HG02588 (cell line): Measurements from ENCODE around the gene AHI1.

ENCODE experiments used
- ATAC-seq: cut with Tn5 transposase; IDR thresholded peaks from one replicate; pipeline ENCODE4 v1.9.1; 2021; ENCODE audit warnings: mild to moderate bottlenecking, moderate library complexity; ENCODE audit not compliant: unreplicated experiment

Gene AHI1

GRCh38 chr6:135497412-135498184 lies at the start of gene AHI1:
Gene AHI1 (minus strand): TSS chr6:135497740. CDS start chr6:135492237, 5,503 bp downstream.
- peak; percentile 95 for ATAC-seq

- no peak for ATAC-seq
These were observed 49.3 kb upstream of the AHI1 start for GRCh38 chr6:135546680-135547418.

GRCh38 chr6:135546206-135546605 lies 48.7 kb upstream of the AHI1 start:
- no peak for ATAC-seq

GRCh38 chr6:135540207-135540840 lies 42.8 kb upstream of the AHI1 start:
- no peak for ATAC-seq

- ATAC-seq, result no peak
These were observed 40.3 kb upstream of the AHI1 start for GRCh38 chr6:135537741-135538301.

GRCh38 chr6:135535989-135536414 lies 38.5 kb upstream of the AHI1 start:
- ATAC-seq, result no peak

GRCh38 chr6:135534773-135535380 lies 37.3 kb upstream of the AHI1 start:
- no peak for ATAC-seq

- ATAC-seq, result no peak
These were observed 35.0 kb upstream of the AHI1 start for GRCh38 chr6:135532559-135532958.

GRCh38 chr6:135531954-135532490 lies 34.5 kb upstream of the AHI1 start:
- ATAC-seq, result no peak

- no peak for ATAC-seq
These were observed 32.6 kb upstream of the AHI1 start for GRCh38 chr6:135530113-135530512.

GRCh38 chr6:135527960-135528249 lies 30.4 kb upstream of the AHI1 start:
- no peak for ATAC-seq

GRCh38 chr6:135527116-135527959 lies 29.8 kb upstream of the AHI1 start:
- no peak for ATAC-seq

GRCh38 chr6:135525594-135525993 lies 28.1 kb upstream of the AHI1 start:
- ATAC-seq, result no peak

- ATAC-seq, result no peak
These were observed 25.6 kb upstream of the AHI1 start for GRCh38 chr6:135522965-135523692.

- ATAC-seq, result no peak
These were observed 23.9 kb upstream of the AHI1 start for GRCh38 chr6:135521431-135521830.

GRCh38 chr6:135520781-135521180 lies 23.2 kb upstream of the AHI1 start:
- no peak for ATAC-seq

- no peak for ATAC-seq
These were observed 21.8 kb upstream of the AHI1 start for GRCh38 chr6:135519348-135519747.

- ATAC-seq, result no peak
These were observed 20.0 kb upstream of the AHI1 start for GRCh38 chr6:135517527-135517926.

- no peak for ATAC-seq
These were observed 17.2 kb upstream of the AHI1 start for GRCh38 chr6:135514706-135515105.
